Measurements from ENCODE around the gene ADGRV1. TPM values are rescaled to one million over a fixed set of nuclear protein-coding genes. Genes with fewer than 3 reads are reported as not detected.

ADGRV1 gene
- total and polyA plus RNA-seq, 8 donors = 12.5 to 36.4 (median 16.9) TPM

GRCh38 chr5:91143840-91144239, 585.2 kb downstream of the ADGRV1 start:
- Histone ChIP-seq H3K9me3 (peaks cover 0 to 4% of the 10 kb centered on the region in 2 donors), H3K27me3 (no peaks in the 10 kb centered on the region), H3K36me3 (no peaks in the 10 kb centered on the region), H3K27ac (no peak overlapping the region), H3K4me1 (peaks cover 8 to 64% of the 10 kb centered on the region in 2 donors), H3K4me3 (no peak overlapping the region)
- ATAC-seq (no peak), DNase-seq (no peak)
- no peak for TF ChIP-seq CTCF (IDR thresholded peaks at IDR 0.05)
- intact Hi-C loops (cut with DNase I) = no loop called here

- Histone ChIP-seq H3K9me3 (peaks cover 0 to 4% of the 10 kb centered on the region in 2 donors), H3K27ac (peak overlapping the region in 1 of 2 donors; percentile 58), H3K27me3 (no peaks in the 10 kb centered on the region), H3K4me1 (peaks cover 8 to 58% of the 10 kb centered on the region in 2 donors), H3K4me3 (no peak overlapping the region), H3K36me3 (no peaks in the 10 kb centered on the region)
- intact Hi-C loops (cut with DNase I) = no loop called here
- no peak for TF ChIP-seq CTCF (IDR thresholded peaks at IDR 0.05)
- no peak for DNase-seq
- no peak for ATAC-seq
These were observed 586.1 kb downstream of the ADGRV1 start for GRCh38 chr5:91144491-91145332.

- H3K9me3 ChIP-seq = peaks cover 0 to 4% of the 10 kb centered on the region in 2 donors
- H3K27ac ChIP-seq = peak overlapping the region in 1 of 2 donors; percentile 58
- H3K4me1 ChIP-seq = peaks cover 8 to 56% of the 10 kb centered on the region in 2 donors
- H3K27me3 ChIP-seq = no peaks in the 10 kb centered on the region
- DNase-seq (peak in 1 of 4 donors; percentile 37), ATAC-seq (no peak)
- no peak overlapping the region for H3K4me3 ChIP-seq
- intact Hi-C loops (cut with DNase I) = no loop called here
- no peak for TF ChIP-seq CTCF (IDR thresholded peaks at IDR 0.05)
- H3K36me3 ChIP-seq = no peaks in the 10 kb centered on the region
These were observed 586.7 kb downstream of the ADGRV1 start for GRCh38 chr5:91145333-91145620.

- Histone ChIP-seq H3K27ac (peak overlapping the region; percentile 45 to 58), H3K4me1 (peaks cover 8 to 56% of the 10 kb centered on the region in 2 donors), H3K27me3 (no peaks in the 10 kb centered on the region), H3K9me3 (peaks cover 0 to 4% of the 10 kb centered on the region in 2 donors), H3K4me3 (no peak overlapping the region), H3K36me3 (no peaks in the 10 kb centered on the region)
- TF ChIP-seq CTCF (IDR thresholded peaks at IDR 0.05) = no peak
- DNase-seq (peak in 2 of 4 donors; percentile 66 to 83), ATAC-seq (peak; percentile 66)
- intact Hi-C loops (cut with DNase I) = no loop called here
These were observed 587.6 kb downstream of the ADGRV1 start for GRCh38 chr5:91146230-91146629.

- Histone ChIP-seq H3K27me3 (no peaks in the 10 kb centered on the region), H3K4me3 (no peak overlapping the region), H3K9me3 (peaks cover 0 to 4% of the 10 kb centered on the region in 2 donors), H3K36me3 (no peaks in the 10 kb centered on the region), H3K4me1 (peaks cover 8 to 56% of the 10 kb centered on the region in 2 donors), H3K27ac (peak overlapping the region in 1 of 2 donors; percentile 45)
- ATAC-seq (peak; percentile 34), DNase-seq (peak in 2 of 4 donors; percentile 52 to 81)
- intact Hi-C loops (cut with DNase I) = no loop called here
- no peak for TF ChIP-seq CTCF (IDR thresholded peaks at IDR 0.05)
These were observed 588.5 kb downstream of the ADGRV1 start for GRCh38 chr5:91146905-91147600.
